NCI-H526 (cell line): ENCODE data around the gene DNAH9.

Experiments
- DNase-seq, 2 experiments: peaks; one replicate each; lab custom pipeline; 2025; lab: John Stamatoyannopoulos, UW

The DNAH9 gene

DNA sequence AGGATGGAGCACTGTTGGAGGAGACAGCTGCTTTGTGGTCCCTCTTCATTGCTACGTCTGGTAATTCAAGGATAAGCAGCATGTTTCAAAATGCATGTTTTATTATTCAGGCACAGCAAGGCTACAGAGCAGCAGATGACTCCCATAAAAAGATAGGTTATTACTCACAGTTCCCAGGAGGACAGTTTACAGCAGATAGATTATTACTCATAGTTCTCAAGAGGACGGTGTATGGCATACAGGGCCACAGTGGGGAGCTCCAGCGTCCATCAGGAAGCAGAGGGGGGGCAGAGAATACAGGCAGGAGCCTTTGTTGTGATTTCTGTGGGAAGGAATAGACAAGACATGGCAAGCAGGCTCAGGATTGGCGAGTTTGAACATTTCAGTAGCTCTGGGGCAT lies 72.9 kb downstream of the DNAH9 start:
- DNase-seq = no peak

DNA sequence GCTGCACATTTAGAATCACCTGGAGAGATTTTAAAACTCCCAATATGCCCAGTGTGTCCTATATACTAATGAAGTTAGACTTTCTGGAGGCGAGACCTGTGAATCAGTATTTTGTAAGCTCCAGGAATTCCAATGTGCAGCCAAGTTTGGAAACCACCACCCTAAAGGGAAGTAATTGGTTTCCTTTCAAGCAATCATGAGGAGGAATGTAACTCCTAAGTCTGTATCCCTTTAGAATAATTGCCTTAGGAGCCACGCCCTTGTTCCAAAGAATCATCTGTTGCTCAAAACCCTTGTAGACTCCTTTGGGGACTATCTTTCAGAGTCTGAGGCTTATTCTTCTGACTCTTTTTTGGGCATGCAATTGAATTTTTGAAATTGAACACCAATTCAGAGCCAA lies 84.4 kb downstream of the DNAH9 start:
- no peak for DNase-seq

DNA sequence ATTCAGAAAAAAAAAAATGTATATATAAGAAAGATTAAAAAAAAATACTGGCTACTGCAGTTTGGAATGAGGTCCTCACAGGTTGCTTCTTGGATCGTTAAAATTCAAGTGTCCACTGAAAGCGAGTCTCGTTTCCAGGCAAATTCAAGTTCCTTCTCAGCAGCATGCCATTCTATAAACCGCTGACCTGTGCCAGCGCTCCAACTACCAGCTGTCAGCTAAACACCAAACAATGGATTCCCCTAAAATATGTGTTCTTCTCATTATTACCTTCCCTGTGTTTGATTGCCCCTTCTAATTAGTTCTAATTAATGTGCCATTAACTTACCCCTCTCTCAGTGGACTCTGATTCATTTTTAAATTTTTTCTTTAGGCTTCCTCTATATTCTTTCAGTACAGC lies 92.4 kb downstream of the DNAH9 start:
- no peak for DNase-seq

DNA sequence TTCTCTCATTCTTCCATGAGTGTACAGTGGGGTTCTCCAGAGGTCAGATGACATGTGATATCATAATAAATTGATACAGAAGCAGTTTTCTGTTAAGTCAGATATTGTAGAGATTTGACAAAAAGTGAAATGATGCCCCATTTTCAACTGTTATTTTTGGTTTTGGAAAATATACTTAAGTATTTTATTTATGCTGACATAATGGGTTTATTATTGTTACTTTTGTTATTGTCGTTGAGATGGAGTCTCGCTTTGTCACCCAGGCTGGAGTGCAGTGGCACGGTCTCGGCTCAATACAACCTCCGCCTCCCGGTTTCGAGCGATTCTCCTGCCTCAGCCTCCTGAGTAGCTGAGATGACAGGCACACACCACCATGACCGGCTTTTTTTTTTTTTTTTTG lies 94.4 kb downstream of the DNAH9 start:
- DNase-seq = no peak

DNA sequence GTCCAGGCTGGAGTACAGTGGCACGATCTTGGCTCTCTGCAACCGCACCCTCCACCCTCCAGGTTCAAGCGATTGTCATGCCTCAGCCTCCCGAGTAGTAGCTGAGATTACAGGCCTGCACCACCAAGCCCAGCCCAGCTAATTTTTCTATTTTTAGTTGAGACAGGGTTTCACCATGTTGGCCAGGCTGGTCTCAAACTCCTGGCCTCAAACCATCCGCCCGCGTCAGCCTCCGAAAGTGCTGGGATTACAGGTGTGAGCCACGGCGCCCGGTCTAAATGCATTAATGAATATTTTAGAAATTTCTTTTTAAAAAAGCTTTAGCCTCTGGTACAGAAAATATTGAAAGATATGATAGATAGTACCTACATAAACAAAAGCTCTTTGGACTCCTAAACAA lies 95.0 kb downstream of the DNAH9 start:
- DNase-seq = no peak

DNA sequence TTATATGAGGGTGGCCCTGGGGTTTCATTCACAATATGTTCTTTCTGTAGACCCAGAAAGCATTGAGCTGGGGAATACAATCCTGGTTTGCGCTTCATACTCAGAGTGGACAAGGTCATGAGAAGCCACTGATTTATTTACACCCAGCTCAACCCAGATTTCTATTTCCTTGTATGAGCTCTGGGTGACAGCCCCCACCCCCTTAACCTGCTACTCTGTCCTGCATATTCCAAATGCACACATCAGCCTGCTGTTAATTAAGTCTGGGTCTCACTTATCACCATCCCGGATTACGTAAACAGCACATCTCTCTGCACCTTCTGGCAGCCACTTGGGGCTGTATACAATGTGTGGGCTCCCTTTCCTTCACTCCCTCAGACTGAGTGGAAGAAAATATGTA lies 102.4 kb downstream of the DNAH9 start:
- no peak for DNase-seq

DNA sequence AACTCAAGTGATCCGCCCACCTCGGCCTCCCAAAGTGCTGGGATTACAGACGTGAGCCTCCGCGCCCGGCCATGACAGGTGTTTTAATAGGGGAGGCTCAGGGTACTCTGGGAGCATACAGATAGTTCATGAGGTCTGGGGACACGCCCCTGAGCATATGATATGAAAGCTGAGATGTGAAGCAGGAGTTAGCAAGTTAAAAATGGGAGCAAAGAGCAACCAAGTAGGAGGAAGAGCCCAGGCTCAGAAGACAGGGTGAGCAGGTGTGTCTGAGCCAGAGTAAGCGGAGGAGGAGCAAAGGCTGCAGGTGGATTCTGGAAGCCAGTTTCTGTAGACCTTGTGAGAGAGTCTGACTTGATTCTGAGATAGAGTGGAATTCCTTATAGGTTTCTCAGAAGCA lies 103.6 kb downstream of the DNAH9 start:
- no peak for DNase-seq

DNA sequence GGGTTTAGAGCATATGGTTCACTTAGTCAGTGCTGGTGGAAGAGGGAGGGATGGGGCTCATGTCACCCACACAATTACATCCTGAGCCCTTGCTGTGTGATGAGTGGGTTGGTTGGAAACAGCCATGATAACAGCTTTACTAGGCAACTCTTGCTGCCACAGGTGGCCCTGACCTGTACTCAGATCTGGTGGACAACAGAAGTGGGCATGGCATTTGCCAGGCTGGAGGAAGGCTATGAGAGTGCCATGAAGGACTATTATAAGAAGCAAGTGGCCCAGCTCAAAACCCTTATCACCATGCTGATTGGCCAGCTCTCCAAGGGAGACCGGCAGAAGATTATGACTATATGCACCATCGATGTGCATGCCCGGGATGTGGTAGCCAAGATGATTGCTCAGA lies 105.8 kb downstream of the DNAH9 start:
- DNase-seq = no peak

DNA sequence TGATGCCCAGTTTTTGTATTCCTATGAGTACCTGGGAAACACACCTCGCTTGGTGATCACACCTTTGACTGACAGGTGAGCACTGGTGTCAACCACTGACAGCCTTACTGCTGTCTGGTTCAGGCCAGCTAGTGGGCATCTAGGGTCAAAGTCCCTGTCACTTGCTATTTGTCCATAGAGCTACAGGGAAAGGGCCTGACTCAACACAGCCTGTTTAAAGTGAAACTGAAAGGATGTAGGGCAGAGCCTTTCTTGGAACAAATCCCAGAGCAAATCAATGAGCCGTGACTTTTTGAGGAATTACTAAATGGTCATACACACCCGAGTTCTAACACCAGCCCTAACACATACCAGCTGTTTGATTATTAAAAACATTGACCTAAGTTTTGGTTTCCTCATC lies 106.8 kb downstream of the DNAH9 start:
- no peak for DNase-seq

DNA sequence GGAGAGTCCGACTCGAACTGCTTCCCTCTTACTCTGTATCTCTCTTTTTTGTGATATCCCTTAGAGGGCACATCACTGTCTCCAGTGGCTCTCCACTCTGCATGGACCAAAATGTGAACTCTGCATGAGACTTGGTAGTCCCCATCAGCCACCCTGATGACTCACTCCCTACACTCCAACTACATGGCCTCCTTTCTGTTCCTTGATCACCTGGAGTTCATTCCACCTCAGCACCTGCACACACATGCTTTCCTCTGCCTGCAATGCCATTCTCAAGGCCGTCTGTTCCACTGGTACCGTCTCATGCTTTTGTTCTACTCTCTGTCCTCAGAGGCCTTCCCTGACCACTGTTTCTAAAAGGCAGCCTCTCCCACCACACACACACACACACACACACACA lies 109.3 kb downstream of the DNAH9 start:
- DNase-seq = no peak

DNA sequence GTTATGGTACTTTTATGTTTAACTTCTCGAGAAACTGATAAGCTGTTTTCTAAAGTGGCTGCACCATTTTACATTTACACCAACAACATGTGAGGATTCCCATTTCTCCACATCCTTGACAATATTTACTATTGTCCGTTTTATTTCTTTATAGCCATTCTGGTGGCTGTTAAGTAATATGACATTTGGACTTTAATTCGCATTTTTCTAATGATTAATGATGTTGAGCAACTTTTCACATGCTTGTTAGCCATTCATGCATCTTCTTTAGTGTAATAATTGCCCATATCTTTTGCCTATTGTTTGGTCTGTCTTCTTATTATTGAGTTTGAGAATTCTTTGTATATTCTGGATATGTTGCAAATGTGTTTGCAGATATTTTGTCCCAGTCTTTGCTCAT lies 114.2 kb downstream of the DNAH9 start:
- no peak for DNase-seq

DNA sequence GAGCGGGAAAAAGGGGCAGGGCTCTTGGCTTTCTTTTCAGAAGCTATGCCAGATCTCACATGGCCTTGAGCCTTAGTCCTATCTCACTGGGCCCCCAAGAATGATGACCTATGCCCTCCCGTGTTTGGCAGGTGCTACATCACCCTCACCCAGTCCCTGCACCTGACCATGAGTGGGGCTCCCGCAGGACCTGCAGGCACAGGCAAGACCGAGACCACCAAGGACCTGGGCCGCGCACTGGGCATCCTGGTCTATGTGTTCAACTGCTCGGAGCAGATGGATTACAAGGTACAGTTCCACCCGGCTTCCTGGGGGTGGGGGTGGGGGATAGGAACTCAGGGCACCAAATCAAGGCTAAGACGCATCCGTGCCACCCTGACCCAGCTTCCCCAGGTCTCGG lies 120.9 kb downstream of the DNAH9 start:
- DNase-seq = no peak

DNA sequence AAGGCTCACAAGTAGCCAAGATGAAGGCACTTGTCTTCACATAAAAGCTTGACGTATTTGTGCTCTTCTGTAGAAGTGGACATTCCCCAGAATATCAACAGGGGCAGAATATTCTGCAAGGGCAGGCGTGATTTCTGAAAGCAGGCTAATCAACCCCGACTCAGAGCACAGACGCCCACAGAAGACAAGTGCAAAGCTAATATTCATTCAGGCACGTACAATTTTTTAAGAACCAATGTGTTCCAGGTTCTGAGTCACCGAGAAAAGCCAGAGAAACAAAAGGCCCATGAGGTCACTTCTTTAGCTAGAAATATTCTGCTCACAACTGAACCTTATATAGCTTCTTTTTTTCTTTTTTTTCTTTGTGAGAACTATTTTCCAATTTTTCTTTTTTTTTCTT lies 121.6 kb downstream of the DNAH9 start:
- DNase-seq = no peak

DNA sequence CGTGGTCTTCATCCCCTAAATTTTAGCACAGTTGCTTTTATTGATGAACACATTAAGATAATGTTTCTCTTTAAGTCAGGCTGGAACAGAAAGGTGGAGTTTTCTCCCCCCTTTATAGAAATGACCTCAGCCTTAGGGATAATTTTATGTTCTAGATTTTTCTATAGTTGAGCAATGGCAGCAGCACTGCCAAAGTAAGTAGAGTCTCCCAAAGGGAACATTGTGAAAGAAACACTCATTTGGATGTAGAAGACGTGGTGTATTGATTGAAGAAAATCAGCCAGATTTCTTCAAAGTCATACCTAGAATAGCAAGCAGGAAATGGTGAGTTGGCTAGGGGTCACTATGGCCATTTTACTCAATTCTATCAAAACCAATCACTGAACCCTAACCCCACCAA lies 122.5 kb downstream of the DNAH9 start:
- DNase-seq = no peak

DNA sequence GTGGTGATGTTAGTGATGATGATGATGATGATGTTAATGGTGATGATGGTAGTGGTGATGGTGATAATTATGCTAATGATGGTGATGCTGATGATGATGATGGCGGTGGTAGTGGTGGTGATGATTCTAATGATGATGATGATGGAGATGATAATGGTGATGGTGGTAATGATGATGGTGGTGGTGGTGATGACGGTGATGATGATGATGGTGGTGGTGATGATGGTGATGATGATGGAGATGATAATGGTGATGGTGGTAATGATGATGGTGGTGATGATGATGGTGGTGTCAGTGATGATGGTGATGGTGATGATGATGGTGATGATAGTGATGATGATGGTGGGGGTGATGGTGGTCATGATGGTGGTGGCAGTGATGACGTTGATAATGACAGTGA lies 132.5 kb downstream of the DNAH9 start:
- DNase-seq = no peak

DNA sequence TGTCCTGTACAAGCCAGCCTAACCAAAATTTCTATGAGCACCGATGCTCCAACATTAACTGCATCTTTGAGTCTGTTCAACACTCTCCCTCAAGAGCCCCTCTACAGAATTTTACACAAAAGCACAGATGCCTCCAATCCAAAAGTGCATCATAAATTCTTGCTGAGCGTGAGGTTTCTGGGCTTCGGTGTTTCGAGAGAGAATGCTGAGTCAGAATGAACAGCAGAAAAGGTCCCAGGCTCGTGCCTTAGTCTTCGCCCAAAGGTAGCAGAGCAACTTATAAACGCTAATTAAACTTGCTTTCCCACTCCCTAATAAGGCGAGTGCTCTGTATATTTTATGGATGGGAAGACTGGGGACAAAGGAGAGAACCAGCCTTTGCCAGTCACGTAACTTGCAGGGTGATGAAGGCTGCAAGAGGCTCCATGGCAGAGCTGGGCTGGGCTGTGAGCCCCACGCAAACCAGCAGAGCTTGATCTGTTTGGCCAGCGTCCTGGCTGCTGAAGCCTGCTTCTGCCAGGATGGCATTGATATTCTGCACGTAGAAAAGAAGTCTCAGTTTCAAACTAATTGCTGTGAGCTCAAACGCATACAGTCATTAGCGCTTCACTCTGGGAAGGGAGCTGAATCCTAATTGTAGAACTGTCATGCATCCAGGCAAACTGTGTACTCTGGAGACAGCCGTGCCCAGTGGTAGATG lies 138.5 kb downstream of the DNAH9 start:
- DNase-seq = no peak

DNA sequence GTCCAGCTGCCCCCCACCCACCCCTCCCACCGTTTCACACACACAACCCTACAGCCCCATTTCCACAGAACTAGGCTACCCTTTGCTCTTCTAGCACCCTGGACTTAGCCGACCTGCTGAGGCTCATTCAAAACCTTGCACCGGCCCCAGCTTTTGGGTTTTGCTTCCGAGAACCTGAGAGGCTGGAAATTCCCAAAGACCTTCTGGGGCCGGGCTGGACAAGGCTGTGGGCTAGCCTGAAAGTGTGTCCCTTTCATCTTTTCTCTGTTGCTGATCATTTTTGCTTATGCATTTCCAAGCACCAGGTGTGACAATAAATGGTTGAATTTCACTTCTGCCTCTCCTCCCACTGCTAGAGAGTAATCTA lies 139.0 kb downstream of the DNAH9 start:
- DNase-seq = no peak

DNA sequence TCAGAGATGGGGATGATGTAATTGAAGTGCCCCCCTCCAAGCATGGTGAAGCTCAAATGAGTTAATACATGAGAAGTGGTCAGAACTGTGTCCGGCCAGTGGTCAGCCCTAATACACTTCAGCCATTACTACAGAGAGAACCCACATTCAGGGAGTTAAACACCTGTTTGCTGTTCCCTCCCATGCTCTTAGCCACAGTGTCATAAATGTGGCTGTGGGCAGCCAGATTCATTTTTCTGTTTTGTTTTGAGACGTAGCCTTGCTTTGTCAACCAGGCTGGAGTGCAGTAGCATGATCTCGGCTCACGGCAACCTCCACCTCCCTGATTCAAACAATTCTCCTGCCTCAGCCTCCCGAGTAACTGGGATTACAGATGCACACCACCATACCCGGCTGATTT lies 139.9 kb downstream of the DNAH9 start:
- no peak for DNase-seq

DNA sequence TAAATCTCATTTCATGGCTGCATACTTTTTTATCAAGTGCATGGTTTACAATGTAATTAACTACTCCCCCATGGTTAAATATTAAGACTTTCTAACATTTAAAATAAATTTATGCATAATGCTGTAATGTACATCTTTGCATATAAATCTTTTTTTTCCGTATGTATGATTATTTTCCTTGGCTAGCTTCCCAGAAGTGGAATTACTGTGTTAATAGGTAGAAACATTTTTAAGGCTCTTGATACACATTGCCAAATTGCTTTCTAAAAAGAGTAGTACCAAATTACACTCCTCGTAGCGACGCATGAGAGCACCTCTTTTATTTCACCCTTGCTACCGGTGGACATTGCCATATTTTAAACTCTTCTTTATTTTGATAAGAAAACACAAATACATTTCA lies 141.1 kb downstream of the DNAH9 start:
- no peak for DNase-seq

DNA sequence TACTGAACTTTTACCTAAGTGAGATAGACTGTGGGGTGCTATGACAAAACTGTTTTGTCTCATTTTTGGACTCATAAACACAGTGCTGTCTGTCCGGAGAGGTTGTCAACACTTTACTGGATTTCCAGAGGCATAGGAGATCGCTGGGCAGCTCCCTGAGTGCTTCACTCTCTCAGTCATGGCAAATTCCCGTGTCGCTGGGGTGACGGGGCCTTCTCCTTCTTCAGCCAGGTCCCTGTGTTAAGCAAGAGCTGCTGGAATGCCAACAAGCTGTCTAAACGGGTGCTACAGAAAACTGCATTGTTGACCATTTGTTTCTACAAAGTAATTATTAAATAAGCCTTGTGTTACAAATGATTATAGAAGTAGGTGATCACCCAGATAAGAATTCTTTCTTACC lies 141.6 kb downstream of the DNAH9 start:
- DNase-seq = no peak

DNA sequence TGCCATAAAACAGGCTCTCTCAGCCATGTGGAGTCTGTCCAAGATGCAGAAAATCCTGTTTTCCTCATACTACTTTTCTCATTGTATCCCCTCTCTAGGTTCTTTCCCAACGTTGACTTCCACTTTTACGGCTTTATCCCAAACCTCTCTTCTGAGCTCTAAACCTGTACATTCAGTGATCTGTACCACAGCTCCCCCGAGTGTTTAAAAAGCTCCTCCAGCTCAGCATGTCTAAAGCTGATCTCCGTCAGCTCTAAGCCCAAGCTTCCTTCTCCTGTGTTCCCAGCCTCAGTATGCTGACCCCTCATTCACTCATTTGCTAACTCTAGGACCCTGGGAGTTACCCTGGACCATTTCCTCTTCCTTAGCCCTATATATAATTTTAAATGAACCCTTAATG lies 144.6 kb downstream of the DNAH9 start:
- DNase-seq = peak in 1 of 2 experiments; percentile 3

DNA sequence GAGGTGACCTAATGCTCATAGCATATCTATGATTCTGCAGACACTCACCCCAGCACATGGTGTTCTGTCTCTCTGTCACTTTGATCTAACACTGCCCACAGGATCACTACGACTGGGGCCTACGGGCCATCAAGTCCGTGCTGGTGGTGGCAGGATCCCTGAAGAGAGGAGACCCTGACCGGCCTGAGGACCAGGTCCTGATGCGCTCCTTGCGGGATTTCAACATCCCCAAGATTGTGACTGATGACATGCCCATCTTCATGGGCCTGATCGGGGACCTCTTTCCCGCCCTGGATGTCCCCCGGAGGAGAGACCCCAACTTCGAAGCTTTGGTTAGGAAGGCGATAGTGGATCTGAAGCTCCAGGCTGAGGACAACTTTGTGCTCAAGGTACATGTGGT lies 146.4 kb downstream of the DNAH9 start:
- DNase-seq = no peak

DNA sequence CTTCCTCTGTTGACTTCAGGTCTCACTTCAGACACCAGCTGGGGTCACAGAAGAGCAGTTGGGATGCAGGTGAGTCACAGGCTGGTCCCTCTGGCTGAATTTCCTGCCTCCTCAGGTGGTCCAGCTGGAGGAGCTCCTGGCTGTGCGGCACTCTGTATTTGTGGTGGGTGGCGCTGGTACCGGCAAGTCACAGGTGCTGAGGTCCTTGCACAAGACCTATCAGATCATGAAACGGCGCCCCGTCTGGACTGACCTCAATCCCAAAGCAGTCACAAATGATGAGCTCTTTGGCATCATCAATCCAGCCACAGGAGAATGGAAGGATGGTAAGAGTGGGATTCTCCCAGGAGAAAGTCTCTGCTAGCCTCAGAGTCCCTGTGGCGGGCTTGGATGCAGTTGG lies 149.2 kb downstream of the DNAH9 start:
- no peak for DNase-seq

DNA sequence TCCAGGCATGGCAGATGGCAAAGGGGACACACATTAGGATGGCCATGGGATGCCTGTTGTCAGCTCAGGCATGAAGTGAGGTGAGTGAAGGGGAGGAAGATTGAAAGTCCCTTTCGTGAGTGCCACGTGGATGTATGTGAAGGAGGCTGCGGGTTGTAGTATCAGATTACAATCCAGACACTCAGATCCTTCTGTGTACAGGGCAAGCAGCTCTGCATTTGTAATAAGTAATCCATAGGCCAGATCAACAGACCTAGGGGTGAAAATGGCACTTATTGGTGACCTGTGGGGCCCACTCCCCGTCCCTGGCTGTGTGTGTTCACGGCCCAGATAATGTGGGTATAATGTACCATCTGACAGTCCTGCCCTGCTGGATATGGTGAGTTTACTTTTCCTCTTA lies 159.5 kb downstream of the DNAH9 start:
- no peak for DNase-seq

DNA sequence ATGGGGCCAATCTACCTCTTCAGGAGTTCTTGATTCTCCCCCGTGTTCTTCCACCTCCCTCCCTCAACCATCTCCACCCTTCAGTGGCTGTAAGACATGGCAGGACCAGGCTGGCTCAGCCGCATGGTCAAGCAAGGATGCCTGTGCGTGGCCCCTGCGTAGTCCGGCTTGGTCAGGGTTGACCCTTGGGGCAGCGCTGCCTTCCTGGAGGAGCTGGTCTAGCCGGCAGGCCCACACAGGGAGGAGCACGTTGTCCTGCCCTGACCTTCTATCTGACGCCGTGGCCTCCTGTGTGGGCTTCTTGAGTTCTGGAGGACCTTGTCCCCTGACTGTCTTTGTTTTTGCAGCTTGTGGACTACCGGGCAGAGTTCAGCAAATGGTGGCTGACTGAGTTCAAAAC lies 169.8 kb downstream of the DNAH9 start:
- DNase-seq = no peak
